H1 (cell line): ENCODE data around the gene SSTR1. TPM values are rescaled to one million over a fixed set of nuclear protein-coding genes. Genes with fewer than 3 reads are reported as not detected.

ENCODE experiments used
- CTCF ChIA-PET: fragments of 300-600 bp; sonication (Branson Sonifier 250); formaldehyde crosslinking; loops from one replicate; lab custom pipeline; 2021; ENCODE audit not compliant: partially characterized antibody; lab: Charles Lee
- POLR2A ChIA-PET: fragments of 300-600 bp; sonication (Branson Sonifier 250); formaldehyde crosslinking; loops from one replicate; lab custom pipeline; 2021; ENCODE audit warnings: inconsistent platforms; ENCODE audit not compliant: partially characterized antibody; lab: Charles Lee
- DNase-seq, 2 experiments: peaks; one replicate each; pipeline versions ENCODE4 v3.0.0 to v3.0.0-alpha.2; 2010 to 2022; ENCODE audit warnings: low spot score in 2 of 2, low read depth in 1 of 2, mixed read lengths in 1 of 2
- FAIRE-seq: peaks from 2 replicates; lab custom pipeline; 2011; peaks lifted over from hg19 to GRCh38; lab: Jason Lieb, UNC
- H2AFZ ChIP-seq: 2 replicates; pipeline ENCODE4 v1.8.1; 2012; ENCODE audit warnings: low read length, inconsistent platforms
- H2AK5ac ChIP-seq: 2 replicates; pipeline ENCODE4 v1.6.1; 2013; ENCODE audit warnings: low read depth, low read length
- H2BK120ac ChIP-seq: replicated peaks from 2 replicates; pipeline ENCODE3; 2013; ENCODE audit warnings: low read depth, low read length, inconsistent platforms
- H2BK12ac ChIP-seq: 2 replicates; pipeline ENCODE4 v1.6.1; 2013; ENCODE audit warnings: low read depth, low read length
- H2BK15ac ChIP-seq: 2 replicates; pipeline ENCODE4 v1.6.1; 2013; ENCODE audit warnings: low read length
- H2BK20ac ChIP-seq: 2 replicates; pipeline ENCODE4 v1.6.1; 2013; ENCODE audit warnings: low read length
- H2BK5ac ChIP-seq: 2 replicates; pipeline ENCODE4 v1.6.1; 2013; ENCODE audit warnings: low read depth, low read length
- H3K14ac ChIP-seq: 2 replicates; pipeline ENCODE4 v1.6.1; 2013; ENCODE audit warnings: inconsistent platforms; ENCODE audit not compliant: insufficient read length
- H3K18ac ChIP-seq: 2 replicates; pipeline ENCODE4 v1.6.1; 2013; ENCODE audit warnings: low read length; ENCODE audit errors: extremely low read depth
- H3K23ac ChIP-seq: 2 replicates; pipeline ENCODE4 v1.6.1; 2013; ENCODE audit warnings: inconsistent platforms; ENCODE audit not compliant: insufficient read length
- H3K23me2 ChIP-seq: 2 replicates; pipeline ENCODE4 v1.6.1; 2013; ENCODE audit warnings: low read depth, low read length
- H3K27ac ChIP-seq: 2 replicates; pipeline ENCODE4 v1.6.1; 2011; ENCODE audit warnings: low read depth, low read length, inconsistent platforms
- H3K27me3 ChIP-seq, 4 experiments: replicated peaks in 1 of 4; 1 replicate in 1 of 4; 2 replicates in 3 of 4; pipeline versions ENCODE4 v1.6.1 to v1.8.1; 2011 to 2013; ENCODE audit warnings: low read length in 3 of 4, mild to moderate bottlenecking in 3 of 4, inconsistent platforms in 2 of 4, mixed read lengths in 2 of 4, moderate library complexity in 1 of 4; ENCODE audit not compliant: control insufficient read depth in 3 of 4, insufficient read depth in 3 of 4; ENCODE audit errors: extremely low read depth in 1 of 4
- H3K36me3 ChIP-seq, 4 experiments: 2 replicates each; pipeline versions ENCODE4 v1.6.1 to v1.8.1; 2011 to 2013; ENCODE audit warnings: mild to moderate bottlenecking in 4 of 4, low read length in 3 of 4, moderate library complexity in 2 of 4, control low read depth in 1 of 4, inconsistent platforms in 1 of 4; ENCODE audit not compliant: insufficient read depth in 4 of 4, control insufficient read depth in 2 of 4
- H3K4ac ChIP-seq: replicated peaks from 2 replicates; pipeline ENCODE3; 2013; ENCODE audit warnings: low read length, low read depth, mixed read lengths, inconsistent platforms; ENCODE audit not compliant: insufficient read length
- H3K4me1 ChIP-seq, 4 experiments: replicated peaks in 1 of 4; 1 replicate in 1 of 4; 2 replicates in 3 of 4; pipeline versions ENCODE4 v1.6.1 to v1.8.1; 2011 to 2013; ENCODE audit warnings: low read length in 3 of 4, inconsistent platforms in 2 of 4, mixed read lengths in 1 of 4; ENCODE audit not compliant: insufficient read depth in 4 of 4, control insufficient read depth in 3 of 4
- H3K4me2 ChIP-seq, 2 experiments: 2 replicates each; pipeline versions ENCODE4 v1.6.1 to v1.8.1; 2011 to 2013; ENCODE audit warnings: low read depth in 2 of 2, low read length in 2 of 2, control low read depth in 1 of 2, inconsistent platforms in 1 of 2, mild to moderate bottlenecking in 1 of 2; ENCODE audit not compliant: insufficient read depth in 1 of 2
- H3K4me3 ChIP-seq, 4 experiments: fragments of 200-600, 300-600 bp in 1 of 4; sonication (generic), shearing (Covaris generic), sonication (Bioruptor Twin) in 1 of 4; 2 replicates each; pipeline versions ENCODE4 v1.5.1 to v1.8.1; 2011 to 2016; ENCODE audit warnings: low read length in 4 of 4, low read depth in 3 of 4, control low read depth in 2 of 4, inconsistent platforms in 2 of 4, mild to moderate bottlenecking in 2 of 4, mixed read lengths in 1 of 4, moderate library complexity in 1 of 4; ENCODE audit not compliant: insufficient read depth in 2 of 4; ENCODE audit errors: extremely low read depth in 1 of 4
- H3K56ac ChIP-seq: replicated peaks from 2 replicates; pipeline ENCODE3; 2013; ENCODE audit warnings: low read depth, mild to moderate bottlenecking, mixed read lengths, low read length, inconsistent platforms; ENCODE audit not compliant: insufficient read length
- H3K79me1 ChIP-seq: 2 replicates; pipeline ENCODE4 v1.6.1; 2013; ENCODE audit warnings: low read depth, low read length, control low read depth
- H3K79me2 ChIP-seq, 2 experiments: 2 replicates each; pipeline versions ENCODE4 v1.6.1 to v1.8.1; 2012 to 2013; ENCODE audit warnings: low read length in 2 of 2, mild to moderate bottlenecking in 2 of 2, inconsistent platforms in 1 of 2; ENCODE audit not compliant: insufficient read depth in 2 of 2, control insufficient read depth in 1 of 2
- H3K9ac ChIP-seq, 4 experiments: replicated peaks in 1 of 4; 1 replicate in 1 of 4; 2 replicates in 3 of 4; pipeline versions ENCODE4 v1.6.1 to v1.8.1; 2011 to 2013; ENCODE audit warnings: low read depth in 3 of 4, low read length in 3 of 4, control low read depth in 2 of 4, mild to moderate bottlenecking in 2 of 4, moderate library complexity in 2 of 4, inconsistent platforms in 1 of 4; ENCODE audit errors: extremely low read depth in 1 of 4
- H3K9me3 ChIP-seq, 2 experiments: 2 replicates each; pipeline versions ENCODE4 v1.6.1 to v1.8.1; 2012 to 2013; ENCODE audit warnings: mild to moderate bottlenecking in 2 of 2, moderate library complexity in 2 of 2, control low read depth in 1 of 2, inconsistent platforms in 1 of 2, low read depth in 1 of 2, low read length in 1 of 2, mixed read lengths in 1 of 2; ENCODE audit not compliant: insufficient read depth in 2 of 2
- H4K20me1 ChIP-seq, 2 experiments: replicated peaks in 1 of 2; 2 replicates each; pipeline versions ENCODE3 to v1.8.1; 2011 to 2013; ENCODE audit warnings: inconsistent platforms in 2 of 2, low read length in 2 of 2, mild to moderate bottlenecking in 1 of 2; ENCODE audit not compliant: insufficient read depth in 2 of 2, control insufficient read depth in 1 of 2
- H4K5ac ChIP-seq: 2 replicates; pipeline ENCODE4 v1.6.1; 2013; ENCODE audit warnings: low read length, low read depth, mixed read lengths, inconsistent platforms; ENCODE audit not compliant: insufficient read length
- H4K8ac ChIP-seq: 2 replicates; pipeline ENCODE4 v1.8.0; 2013; ENCODE audit warnings: mild to moderate bottlenecking, moderate library complexity, low read length, inconsistent platforms; ENCODE audit not compliant: insufficient read depth; ENCODE audit errors: extremely low read depth
- H4K91ac ChIP-seq: replicated peaks from 2 replicates; pipeline ENCODE3; 2013; ENCODE audit warnings: low read length, mixed read lengths, inconsistent platforms; ENCODE audit not compliant: insufficient read length
- CHD2 ChIP-seq: IDR thresholded peaks from 2 replicates; pipeline ENCODE4 v1.6.1; 2012; ENCODE audit warnings: low read length, improper control_type of control experiment
- EP300 ChIP-seq, 2 experiments: IDR thresholded peaks; 1 replicate in 1 of 2; 2 replicates in 1 of 2; pipeline ENCODE4 v1.6.1; 2011 to 2012; ENCODE audit warnings: low read depth in 2 of 2, low read length in 2 of 2, mild to moderate bottlenecking in 2 of 2, borderline replicate concordance in 1 of 2, inconsistent platforms in 1 of 2, moderate library complexity in 1 of 2
- HDAC2 ChIP-seq, 2 experiments: fragments of 300-600 bp in 1 of 2; sonication (generic) in 1 of 2; IDR thresholded peaks; 2 replicates each; pipeline ENCODE4 v1.6.1; 2011 to 2012; ENCODE audit warnings: low read depth in 2 of 2, low read length in 2 of 2, mild to moderate bottlenecking in 2 of 2, moderate library complexity in 2 of 2, borderline replicate concordance in 1 of 2, inconsistent platforms in 1 of 2
- HDAC6 ChIP-seq: IDR thresholded peaks from one replicate; pipeline ENCODE4 v1.7.1; 2012; ENCODE audit warnings: low read depth, mild to moderate bottlenecking, inconsistent platforms, low read length, moderate library complexity
- KDM4A ChIP-seq: IDR thresholded peaks from one replicate; pipeline ENCODE4 v1.7.1; 2012; ENCODE audit warnings: low read depth, mild to moderate bottlenecking, moderate library complexity, low read length, inconsistent platforms; ENCODE audit not compliant: severe bottlenecking
- NRF1 ChIP-seq: IDR thresholded peaks from 2 replicates; pipeline ENCODE4 v1.6.1; 2011; ENCODE audit warnings: mild to moderate bottlenecking, low read depth, low read length, improper control_type of control experiment
- TAF7 ChIP-seq: optimal IDR thresholded peaks from 2 replicates; pipeline ENCODE3; 2011; ENCODE audit warnings: low read depth, mild to moderate bottlenecking, inconsistent platforms, low read length, moderate library complexity, borderline replicate concordance
- TEAD4 ChIP-seq: IDR thresholded peaks from 2 replicates; pipeline ENCODE4 v1.6.1; 2012; ENCODE audit warnings: low read depth, low read length, inconsistent platforms, mixed read lengths
- USF2 ChIP-seq: IDR thresholded peaks from 2 replicates; pipeline ENCODE4 v1.6.1; 2011; ENCODE audit warnings: low read length, improper control_type of control experiment
- WGBS, 2 experiments: shearing (Covaris generic) in 1 of 2; methylation state at CpG; one replicate each; pipeline versions ENCODE4 v1.1.6 to v1.1.7; 2013 to 2015; ENCODE audit warnings: low lambda C conversion rate in 2 of 2, mixed read lengths in 2 of 2, inconsistent platforms in 1 of 2, low coverage in 1 of 2, missing lambda C conversion rate in 1 of 2; ENCODE audit not compliant: insufficient replicate concordance in 2 of 2, insufficient coverage in 1 of 2, insufficient read length in 1 of 2; ENCODE audit errors: extremely low coverage in 1 of 2, missing lambda C conversion rate in 1 of 2; 5-methylcytosine and 5-hydroxymethylcytosine counted together
- polyA plus RNA-seq, 7 experiments: library from polyadenylated mRNA; depleted of rRNA in 3 of 7; stranded (reverse) in 5 of 7; unstranded in 2 of 7; fragments of >200 nt in 5 of 7; fragments of 200-250 nt in 2 of 7; gene quantifications; 1 replicate in 5 of 7; 2 replicates in 1 of 7; 4 replicates in 1 of 7; pipeline versions ENCODE4 v1.2.1 to v1.2.3, GENCODE V29; 2011 to 2013; ENCODE audit warnings: missing spikeins in 2 of 7, mixed read lengths in 2 of 7
- total RNA-seq: library from RNA; stranded (reverse); fragmentation: NEBNext Ultra II Directional; extraction: Animal tissue kit (Norgen Biotek cat#: 25700); gene quantifications from 2 replicates; pipeline ENCODE4 v1.2.1, GENCODE V29; 2021

The SSTR1 gene
- total and polyA plus RNA-seq, 2 of the 8 experiments (the other 6 are each of a cell fraction or from before 2014, with no cell fraction given), result 0.82 to 0.93 TPM

DNA sequence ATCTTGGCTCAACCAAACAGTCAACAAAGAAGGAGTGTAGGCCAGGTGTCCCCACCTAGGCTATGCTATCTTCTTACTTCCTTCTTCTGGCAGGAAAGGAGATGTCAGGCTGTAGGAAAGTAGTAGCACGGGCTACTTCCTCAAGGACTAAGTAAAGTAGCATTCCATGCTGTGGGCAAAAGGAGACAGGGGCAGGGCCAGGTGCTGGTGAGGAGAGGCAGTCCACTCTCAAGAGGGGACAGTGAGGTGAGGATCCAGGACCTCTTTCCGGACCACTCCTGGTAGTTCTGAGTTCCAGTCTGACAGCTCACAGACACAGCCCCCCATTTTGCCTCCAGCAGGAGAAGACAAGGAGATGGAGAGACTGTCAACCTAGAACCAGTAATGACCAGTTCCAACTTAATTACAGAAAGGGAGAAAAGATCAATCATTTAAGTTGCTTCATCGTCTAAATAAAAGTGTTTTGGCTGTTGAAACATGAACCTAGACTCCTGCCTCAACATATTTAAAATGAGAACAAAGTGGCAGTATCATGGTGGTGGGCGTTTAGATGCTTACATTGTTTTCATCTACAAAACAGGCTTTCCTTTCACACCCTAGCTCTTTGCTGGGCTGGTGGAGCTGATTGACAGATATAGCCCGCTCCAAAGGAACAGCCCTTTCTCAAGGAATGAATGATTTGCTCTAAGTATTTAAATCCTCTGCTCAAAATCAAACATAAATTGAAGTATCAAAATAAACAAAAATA lies 5.1 kb upstream of the SSTR1 start:
- H3K4ac ChIP-seq, result no peak overlapping the region
- no peak overlapping the region for H2BK12ac ChIP-seq
- no peak overlapping the region for H2AFZ ChIP-seq
- H4K8ac ChIP-seq, result no peak overlapping the region
- peaks cover 3 to 11% (median 5%) of the 10 kb centered on the region in 4 experiments; a peak in 6 of 7 replicates for H3K4me1 ChIP-seq
- H3K4me3 ChIP-seq, result no peak overlapping the region
- FAIRE-seq (peak; percentile 24), DNase-seq (peak in 1 of 2 experiments; percentile 81)
- H3K18ac ChIP-seq, result no peak overlapping the region
- no peaks in the 10 kb centered on the region; the same call in 1 of the 2 replicates for H3K23me2 ChIP-seq
- H2BK15ac ChIP-seq, result no peak overlapping the region
- peaks cover 9 to 36% (median 28%) of the 10 kb centered on the region in 4 experiments; a peak in 7 of 8 replicates for H3K36me3 ChIP-seq
- H3K23ac ChIP-seq, result no peak overlapping the region
- peaks cover 10 to 20% (median 17%) of the 10 kb centered on the region in 4 experiments for H3K27me3 ChIP-seq
- peaks cover 0 to 4% of the 10 kb centered on the region in 2 experiments; a peak in 1 of 4 replicates for H3K9me3 ChIP-seq
- no peak overlapping the region for H3K27ac ChIP-seq
- H3K4me2 ChIP-seq, result no peak overlapping the region
- ChIA-PET CTCF (interaction anchor here (0.8 kb wide), 1 partner anchor 217 kb away, joined by 3 read pairs; no protein-coding TSS in a partner anchor), POLR2A (interaction anchor here (0.6 to 7.6 kb wide), 20 partner anchors 8 to 399 kb away, joined by 3 to 130 read pairs (median 4); no protein-coding TSS in a partner anchor)
- H3K9ac ChIP-seq, result no peak overlapping the region
- H2BK5ac ChIP-seq, result no peak overlapping the region
- H4K5ac ChIP-seq, result no peak overlapping the region
- no peak overlapping the region for H4K91ac ChIP-seq
- H3K79me2 ChIP-seq, result no peaks in the 10 kb centered on the region
- peaks cover 8 to 10% of the 10 kb centered on the region in 2 experiments for H4K20me1 ChIP-seq
- no peak overlapping the region for H3K56ac ChIP-seq
- no peak overlapping the region for H2BK120ac ChIP-seq
- H3K79me1 ChIP-seq, result no peaks in the 10 kb centered on the region
- H2BK20ac ChIP-seq, result no peak overlapping the region
- H3K14ac ChIP-seq, result no peak overlapping the region
- no peak overlapping the region for H2AK5ac ChIP-seq
- 23% methylated on average over 5 of the region's 5 CpGs; no CpG with 5 or more reads in 1 of the 2 experiments for WGBS, 2 experiments
- TF ChIP-seq HDAC2 (IDR thresholded peaks at IDR 0.05; ENCODE audit: borderline replicate concordance in 1 of 2, low read depth in 2 of 2, low read length in 2 of 2), result peak; percentile 31 to 70; a peak in 2 of 4 replicates
- 0 out of 3 replicates have a peak, but pooled peaks of 1 of the 2 experiments have one; percentile 4 for TF ChIP-seq EP300 (IDR thresholded peaks at IDR 0.05; ENCODE audit: borderline replicate concordance in 1 of 2, low read depth in 2 of 2, low read length in 2 of 2)
- TF ChIP-seq HDAC6, result no peak
- no peak for TF ChIP-seq KDM4A
- peak; percentile 24; the same call in 1 of the 2 replicates for TF ChIP-seq NRF1
- TF ChIP-seq CHD2, result peak; percentile 48; the same call in 1 of the 2 replicates
- TF ChIP-seq USF2, result 0 out of 2 replicates have a peak, but pooled peaks have one; percentile 16
- TF ChIP-seq TAF7, result peak; percentile 60
- peak; percentile 67 for TF ChIP-seq TEAD4
